HCT116 (cell line): ENCODE data around the gene PRELID2. TPM values are rescaled to one million over a fixed set of nuclear protein-coding genes. Genes with fewer than 3 reads are reported as not detected.

Experiments
- ATAC-seq: fragments of 200-7000 bp; cut with Tn5 transposase; 2 replicates; pipeline ENCODE4 v1.9.1; 2020; ENCODE audit warnings: mild to moderate bottlenecking, moderate library complexity
- Bru-seq: library from RNA; stranded (reverse); fragments of 400-500 nt; gene quantifications from one replicate; lab custom pipeline; 2021; lab: Mats Ljungman, UMichigan
- BruChase-seq, 2 experiments: library from RNA; stranded (reverse); fragments of 400-500 nt; gene quantifications; one replicate each; lab custom pipeline; 2021; lab: Mats Ljungman, UMichigan
- BruUV-seq: library from RNA; stranded (reverse); fragments of 400-500 nt; replicated peaks from 2 replicates; lab custom pipeline; 2021; lab: Mats Ljungman, UMichigan
- CTCF ChIA-PET: fragments of 300-600 bp; sonication (Branson Sonifier 250); formaldehyde crosslinking; loops from one replicate; lab custom pipeline; 2021; ENCODE audit warnings: antibody characterized with exemption; lab: Charles Lee
- POLR2A ChIA-PET: fragments of 300-600, 350-600 bp; sonication (Branson Sonifier 250); formaldehyde crosslinking; loops from one replicate; lab custom pipeline; 2021; ENCODE audit warnings: antibody characterized with exemption; lab: Charles Lee
- RAD21 ChIA-PET, 2 experiments: fragments of 300-600 bp; sonication (Branson Sonifier 250); formaldehyde crosslinking; loops; one replicate each; lab custom pipeline; 2023; ENCODE audit warnings: low total read pairs in 2 of 2; ENCODE audit not compliant: uncharacterized antibody in 2 of 2, unreplicated experiment in 2 of 2, low non-redundant PET in 1 of 2; lab: Charles Lee
- DNase-seq: peaks from one replicate; pipeline ENCODE4 v3.0.0-alpha.2; 2010; ENCODE audit warnings: low read depth, low spot score
- H2AFZ ChIP-seq: fragments of 200-600 bp; shearing (Covaris generic), sonication (generic); 2 replicates; pipeline ENCODE4 v1.6.1; 2017; ENCODE audit warnings: low read depth, mixed run types, mixed read lengths, antibody characterized with exemption, low read length; ENCODE audit not compliant: poor library complexity, severe bottlenecking
- H3K27ac ChIP-seq: 2 replicates; pipeline ENCODE4 v1.5.1; 2012; ENCODE audit warnings: low read depth, low read length
- H3K27me3 ChIP-seq: fragments of 200-600 bp; sonication (generic); 2 replicates; pipeline ENCODE4 v1.6.1; 2016; ENCODE audit warnings: mixed run types, low read length, mixed read lengths; ENCODE audit not compliant: insufficient read depth
- H3K36me3 ChIP-seq, 2 experiments: fragments of 200-500 bp in 1 of 2; fragments of 200-600 bp in 1 of 2; sonication (Bioruptor generic) in 1 of 2; sonication (generic) in 1 of 2; 2 replicates each; pipeline versions ENCODE4 v1.5.1 to v1.6.1; 2014 to 2016; ENCODE audit warnings: low read length in 2 of 2, inconsistent platforms in 1 of 2, mixed read lengths in 1 of 2, mixed run types in 1 of 2; ENCODE audit not compliant: insufficient read depth in 2 of 2, control insufficient read depth in 1 of 2
- H3K4me1 ChIP-seq, 2 experiments: fragments of 200-600 bp in 1 of 2; sonication (generic) in 1 of 2; 2 replicates each; pipeline versions ENCODE4 v1.5.1 to v1.6.1; 2012 to 2017; ENCODE audit warnings: low read length in 2 of 2, inconsistent platforms in 1 of 2, mild to moderate bottlenecking in 1 of 2, mixed read lengths in 1 of 2, mixed run types in 1 of 2, moderate library complexity in 1 of 2; ENCODE audit not compliant: insufficient read depth in 2 of 2, control insufficient read depth in 1 of 2
- H3K4me2 ChIP-seq: fragments of 200-600 bp; sonication (generic); 2 replicates; pipeline ENCODE4 v1.6.1; 2017; ENCODE audit warnings: mixed run types, low read length, mixed read lengths
- H3K4me3 ChIP-seq, 2 experiments: fragments of 200-600 bp in 1 of 2; sonication (generic) in 1 of 2; replicated peaks in 1 of 2; 2 replicates each; pipeline ENCODE4 v1.5.1; 2011 to 2016; ENCODE audit warnings: low read length in 2 of 2, control low read depth in 1 of 2, low read depth in 1 of 2, mild to moderate bottlenecking in 1 of 2, mixed read lengths in 1 of 2, mixed run types in 1 of 2
- H3K79me2 ChIP-seq: fragments of 200-600 bp; sonication (generic); 2 replicates; pipeline ENCODE4 v1.6.1; 2017; ENCODE audit warnings: mild to moderate bottlenecking, mixed run types, low read length, moderate library complexity, mixed read lengths; ENCODE audit not compliant: insufficient read depth
- H3K9ac ChIP-seq: fragments of 200-600 bp; sonication (generic); 2 replicates; pipeline ENCODE4 v1.6.1; 2016; ENCODE audit warnings: low read length, mixed read lengths
- H3K9me2 ChIP-seq: fragments of 200-600 bp; sonication (generic), shearing (Covaris generic); 2 replicates; pipeline ENCODE4 v1.6.1; 2017; ENCODE audit warnings: mixed run types, mild to moderate bottlenecking, moderate library complexity; ENCODE audit not compliant: insufficient read depth
- H3K9me3 ChIP-seq, 2 experiments: fragments of 200-500 bp in 1 of 2; fragments of 200-600 bp in 1 of 2; sonication (Bioruptor generic) in 1 of 2; sonication (generic) in 1 of 2; 2 replicates each; pipeline ENCODE4 v1.6.1; 2014 to 2017; ENCODE audit warnings: low read length in 2 of 2, mixed read lengths in 2 of 2, inconsistent platforms in 1 of 2, low read depth in 1 of 2, mild to moderate bottlenecking in 1 of 2, mixed run types in 1 of 2, moderate library complexity in 1 of 2; ENCODE audit not compliant: control insufficient read depth in 1 of 2, insufficient read depth in 1 of 2
- H4K20me1 ChIP-seq: fragments of 200-600 bp; sonication (generic), shearing (Covaris generic); 2 replicates; pipeline ENCODE4 v1.6.1; 2017; ENCODE audit warnings: mixed run types, mild to moderate bottlenecking, moderate library complexity; ENCODE audit not compliant: insufficient read depth
- ATF3 ChIP-seq: IDR thresholded peaks from 2 replicates; pipeline ENCODE4 v1.6.1; 2012
- CBX3 ChIP-seq: IDR thresholded peaks from 2 replicates; pipeline ENCODE4 v1.6.1; 2012; ENCODE audit warnings: low read depth
- CTCF ChIP-seq, 3 experiments: fragments of 200-600 bp in 1 of 3; sonication (generic) in 1 of 3; IDR thresholded peaks in 2 of 3; conservative IDR thresholded peaks in 1 of 3; 2 replicates each; pipeline ENCODE4 v1.5.1; 2012 to 2017; ENCODE audit warnings: low read depth in 2 of 3, low read length in 2 of 3, antibody characterized with exemption in 1 of 3, borderline replicate concordance in 1 of 3, control low read depth in 1 of 3, mild to moderate bottlenecking in 1 of 3, mixed read lengths in 1 of 3, mixed run types in 1 of 3, moderate library complexity in 1 of 3; ENCODE audit not compliant: insufficient read depth in 1 of 3
- ELF1 ChIP-seq: IDR thresholded peaks from 2 replicates; pipeline ENCODE4 v1.6.1; 2012; ENCODE audit warnings: low read depth, borderline replicate concordance
- EZH2 ChIP-seq: fragments of 200-600 bp; sonication (generic); IDR thresholded peaks from 2 replicates; pipeline ENCODE4 v1.6.1; 2017; ENCODE audit warnings: antibody characterized with exemption, mixed run types
- EZH2phosphoT487 ChIP-seq: fragments of 200-600 bp; IDR thresholded peaks from 2 replicates; pipeline ENCODE4 v1.6.1; 2018; ENCODE audit warnings: antibody characterized with exemption, borderline replicate concordance
- FOSL1 ChIP-seq: IDR thresholded peaks from 2 replicates; pipeline ENCODE4 v1.6.1; 2012; ENCODE audit warnings: low read depth
- JUND ChIP-seq: IDR thresholded peaks from 2 replicates; pipeline ENCODE4 v1.6.1; 2012
- POLR2A ChIP-seq: IDR thresholded peaks from 2 replicates; pipeline ENCODE4 v1.7.0; 2011; ENCODE audit warnings: borderline replicate concordance; ENCODE audit not compliant: insufficient read depth, insufficient read length; ENCODE audit errors: extremely low read depth
- RAD21 ChIP-seq: IDR thresholded peaks from 2 replicates; pipeline ENCODE4 v1.6.1; 2012; ENCODE audit warnings: low read depth, mild to moderate bottlenecking
- SP1 ChIP-seq: IDR thresholded peaks from 2 replicates; pipeline ENCODE4 v1.6.1; 2012; ENCODE audit warnings: low read depth
- TCF7L2 ChIP-seq: IDR thresholded peaks from 2 replicates; pipeline ENCODE4 v1.7.0; 2011; ENCODE audit warnings: borderline replicate concordance, inconsistent platforms; ENCODE audit not compliant: insufficient read depth, insufficient read length; ENCODE audit errors: extremely low read depth
- YY1 ChIP-seq: IDR thresholded peaks from 2 replicates; pipeline ENCODE4 v1.6.1; 2011; ENCODE audit warnings: low read length, low read depth, moderate library complexity, mild to moderate bottlenecking; ENCODE audit not compliant: insufficient replicate concordance; ENCODE audit errors: extremely low read depth
- ZBTB33 ChIP-seq: IDR thresholded peaks from 2 replicates; pipeline ENCODE4 v1.6.1; 2011; ENCODE audit warnings: mild to moderate bottlenecking, low read length, moderate library complexity; ENCODE audit not compliant: insufficient replicate concordance; ENCODE audit errors: extremely low read depth
- ZFX ChIP-seq: fragments of 450-650 bp; IDR thresholded peaks from 2 replicates; pipeline ENCODE4 v1.6.1; 2017
- intact Hi-C: fragments of 100-400 bp; cut with micrococcal nuclease; formaldehyde crosslinking; loops from 2 replicates; pipeline ENCODE4 v1.10.0; 2022
- long read RNA-seq: library from polyadenylated mRNA; unstranded; transcript quantifications from one replicate; pipeline ENCODE4 v2.0.0, GENCODE V29; 2021; ENCODE audit not compliant: unreplicated experiment
- polyA plus RNA-seq: library from polyadenylated mRNA; unstranded; fragments of >200 nt; gene quantifications from 2 replicates; pipeline ENCODE4 v1.2.1, GENCODE V29; 2012; ENCODE audit warnings: missing spikeins
- total RNA-seq: library from RNA; stranded (reverse); gene quantifications from one replicate; pipeline ENCODE4 v1.2.1, GENCODE V29; 2021; ENCODE audit not compliant: unreplicated experiment

Gene PRELID2
- total RNA-seq (20.1 TPM), Bru-seq, nascent RNA (percentile 65 among the genes with signal in this experiment), BruChase-seq, experiment 1, labeled RNA remaining after a 6-hour chase (percentile 52 among the genes with signal in this experiment), BruChase-seq, experiment 2, labeled RNA remaining after a 2-hour chase (percentile 71 among the genes with signal in this experiment)
- 9.0 and 12.7 TPM in 2 replicates for polyA plus RNA-seq
- long read RNA-seq, partial matches to known transcripts, result 2 of 25 reads
- long read RNA-seq, other reads (novel, unspliced or antisense), result 18 of 25 reads

GRCh38 chr5:145834917-145835847 is at the start of gene PRELID2:
Gene PRELID2 (minus strand): TSS chr5:145835342. CDS start chr5:145835251, 91 bp downstream.
- H3K27me3 ChIP-seq, result no peaks in the 10 kb centered on the region
- H3K9me3 ChIP-seq, result no peaks in the 10 kb centered on the region
- no peaks in the 10 kb centered on the region for H3K9me2 ChIP-seq
- ChIA-PET CTCF (interaction anchor here (0.7 to 1.8 kb wide), 8 partner anchors 8 to 206 kb away, joined by 3 to 5 read pairs (median 3); no protein-coding TSS in a partner anchor), POLR2A (interaction anchor here (1.0 to 1.3 kb wide), 4 partner anchors 11 to 348 kb away, joined by 3 to 4 read pairs (median 4); no protein-coding TSS in a partner anchor), RAD21 (interaction anchor here in 1 of 2 experiments (1.2 kb wide), 1 partner anchor 13 kb away, joined by 3 read pairs; no protein-coding TSS in a partner anchor)
- peaks cover 16 to 32% of the 10 kb centered on the region in 2 experiments for H3K4me1 ChIP-seq
- peak within 1 kb of the TSS; percentile 92 for H3K4me2 ChIP-seq
- H3K9ac ChIP-seq, result peak within 1 kb of the TSS; percentile 69
- no peaks in the 10 kb centered on the region for H4K20me1 ChIP-seq
- H2AFZ ChIP-seq, result peak within 1 kb of the TSS; percentile 42
- H3K4me3 ChIP-seq, result peak within 1 kb of the TSS; percentile 75 to 78
- peak; percentile 90 for ATAC-seq
- peak; percentile 79 for DNase-seq
- peak within 1 kb of the TSS; percentile 38 for H3K27ac ChIP-seq
- intact Hi-C loops, result loop anchor here (10.0 kb wide), 1 partner anchor 100 kb away; the partner anchor contains the start of gene SH3RF2
- BruUV-seq, result TSS peak; percentile 80
- no peaks in the 10 kb centered on the region for H3K36me3 ChIP-seq
- H3K79me2 ChIP-seq, result peaks cover 31% of the 10 kb centered on the region
- TF ChIP-seq ZBTB33 (peak; percentile 56), CBX3 (peak; percentile 94), ATF3 (no peak), ZFX (peak; percentile 74), TCF7L2 (no peak), YY1 (peak; percentile 73), EZH2 (no peak), FOSL1 (0 out of 2 replicates have a peak, but pooled peaks have one; percentile 24), EZH2phosphoT487 (no peak), CTCF (IDR thresholded peaks at IDR 0.05 in 2 of 3, conservative IDR thresholded peaks at IDR 0.05 in 1 of 3; ENCODE audit: borderline replicate concordance in 1 of 3, insufficient read depth in 1 of 3, low read depth in 2 of 3, low read length in 2 of 3) (0 out of 6 replicates have a peak, but pooled peaks of 1 of the 3 experiments have one; percentile 2), ELF1 (no peak), SP1 (peak; percentile 82), JUND (no peak), POLR2A (peak; percentile 31), RAD21 (peak; percentile 42; the same call in 1 of the 2 replicates)
